Stomach (tissue), 9 donors: ENCODE data around the gene DGCR6L. TPM values are rescaled to one million over a fixed set of nuclear protein-coding genes. Genes with fewer than 3 reads are reported as not detected.

Experiments used
- DNase-seq, 2 donors: peaks; one replicate each; pipeline versions ENCODE4 v3.0.0 to v3.0.0-alpha.2; 2013 to 2019
- H3K27ac ChIP-seq, 5 donors: fragments of 200-600 bp in 4 of 5; sonication (generic) in 4 of 5; one replicate each; pipeline ENCODE4 v1.5.1; 2013 to 2019; ENCODE audit warnings: mild to moderate bottlenecking in 1 of 5, moderate library complexity in 1 of 5
- H3K27me3 ChIP-seq, 3 donors: fragments of 200-600 bp; sonication (generic); one replicate each; pipeline ENCODE4 v1.5.1; 2017 to 2019; ENCODE audit warnings: mixed run types in 1 of 3
- H3K36me3 ChIP-seq, 4 donors: fragments of 200-600 bp; sonication (generic); 1 replicate in 3 of 4; 2 replicates in 1 of 4; pipeline ENCODE4 v1.5.1; 2016 to 2019
- H3K4me1 ChIP-seq, 4 donors: fragments of 200-600 bp; sonication (generic); one replicate each; pipeline ENCODE4 v1.5.1; 2016 to 2019
- H3K4me3 ChIP-seq, 4 donors: fragments of 200-600 bp; sonication (generic) in 3 of 4; one replicate each; pipeline ENCODE4 v1.5.1; 2016 to 2019; ENCODE audit warnings: mild to moderate bottlenecking in 1 of 4
- H3K9me3 ChIP-seq, 4 donors: fragments of 200-600 bp; sonication (generic); one replicate each; pipeline ENCODE4 v1.5.1; 2016 to 2019
- CTCF ChIP-seq, 7 experiments: fragments of 450-650 bp in 4 of 7; fragments of 200-600 bp in 3 of 7; sonication (generic) in 3 of 7; IDR thresholded peaks; one replicate each; pipeline ENCODE4 v1.5.1; 2016 to 2019; ENCODE audit warnings: antibody characterized with exemption in 7 of 7, control low read depth in 2 of 7, mild to moderate bottlenecking in 1 of 7
- EP300 ChIP-seq: sonication (generic); formaldehyde crosslinking; IDR thresholded peaks from one replicate; pipeline ENCODE4 v1.6.1; 2017; ENCODE audit warnings: antibody characterized with exemption
- POLR2A ChIP-seq, 4 donors: fragments of 450-650 bp; IDR thresholded peaks; one replicate each; pipeline ENCODE4 v1.6.1; 2016; ENCODE audit warnings: antibody characterized with exemption in 4 of 4, control low read depth in 2 of 4, mild to moderate bottlenecking in 1 of 4, moderate library complexity in 1 of 4
- POLR2AphosphoS5 ChIP-seq, 3 donors: sonication (generic); formaldehyde crosslinking; IDR thresholded peaks; one replicate each; pipeline ENCODE4 v1.6.1; 2016; ENCODE audit warnings: antibody characterized with exemption in 3 of 3
- WGBS, 5 donors: extraction: QIAGEN DNeasy Blood & Tissue Kit in 3 of 5; methylation state at CpG; one replicate each; pipeline versions ENCODE4 v1.1.5 to v1.1.7; 2013 to 2018; 5-methylcytosine and 5-hydroxymethylcytosine counted together
- intact Hi-C: fragments of 100-400 bp; cut with DNase I; formaldehyde crosslinking; loops from one replicate; pipeline ENCODE4 v1.15.1; 2023; ENCODE audit warnings: low total_unique reads
- polyA plus RNA-seq, 3 donors: library from polyadenylated mRNA; stranded (reverse); fragments of 200-250 nt; gene quantifications; one replicate each; pipeline ENCODE4 v1.2.3, GENCODE V29; 2013
- total RNA-seq, 5 donors: library from RNA; depleted of rRNA; stranded (reverse); fragments of >200 nt; gene quantifications; one replicate each; pipeline versions ENCODE4 v1.1.0 to v1.2.3, GENCODE V29; 2014 to 2016
- donor health status: healthy with polysubstance abuse.
- donor health status: Bipolar disorder and iron deficiency.
- donor health status: healthy.

DGCR6L gene
- total and polyA plus RNA-seq, 8 donors = 21.4 to 148 (median 71.1) TPM

- intact Hi-C loops = no loop called here
- H3K4me1 ChIP-seq = peaks cover 13 to 18% (median 16%) of the 10 kb centered on the region in 4 donors
These were observed 55.0 kb downstream of the DGCR6L start for GRCh38 chr22:20264614-20265452.

More at GRCh38 chr22:20264614-20265452, 55.0 kb downstream of the DGCR6L start:
- DNase-seq = peak in 1 of 2 donors; percentile 52
- Histone ChIP-seq H3K9me3 (no peaks in the 10 kb centered on the region), H3K27me3 (peaks cover 0 to 12% (median 8%) of the 10 kb centered on the region in 3 donors), H3K4me3 (no peak overlapping the region), H3K27ac (no peak overlapping the region), H3K36me3 (no peaks in the 10 kb centered on the region)
- TF ChIP-seq POLR2AphosphoS5 (IDR thresholded peaks at IDR 0.05) (no peak), EP300 (no peak), POLR2A (IDR thresholded peaks at IDR 0.05) (no peak), CTCF (IDR thresholded peaks at IDR 0.05) (no peak)
- 67 to 81% (median 72%) methylated on average over 9 to 21 of the region's 21 CpGs for WGBS, 5 donors

Other genes starting within 250 kb of the DGCR6L start
- 10 to 100 TPM; 25.1 to 55.4 (median 48.5) TPM for gene DGCR8, start 239.8 kb downstream of the DGCR6L start, total RNA-seq
- 10 to 100 TPM in 1 of 3 donors, 1 to 10 TPM in 2; 7.8 to 13.8 (median 9.3) TPM for gene DGCR8, start 239.8 kb downstream of the DGCR6L start, polyA plus RNA-seq
- gene RANBP1, start 204.0 kb downstream of the DGCR6L start, total RNA-seq = 100 to 1,000 TPM in 3 of 5 donors, 10 to 100 TPM in 2; 23.9 to 200 (median 127) TPM
- 10 to 100 TPM; 72.8 to 93.5 (median 90.3) TPM for gene RANBP1, start 204.0 kb downstream of the DGCR6L start, polyA plus RNA-seq
- 100 to 1,000 TPM in 1 of 5 donors, 10 to 100 TPM in 4; 30.5 to 143 (median 89.5) TPM for gene TRMT2A, start 202.8 kb downstream of the DGCR6L start, total RNA-seq
- gene TRMT2A, start 202.8 kb downstream of the DGCR6L start, polyA plus RNA-seq = 10 to 100 TPM; 17.9 to 70.3 (median 33.6) TPM
- gene ZDHHC8, start 188.3 kb downstream of the DGCR6L start, total RNA-seq = 100 to 1,000 TPM in 1 of 5 donors, 10 to 100 TPM in 3, 1 to 10 TPM in 1; 4.2 to 228 (median 23.6) TPM
- gene ZDHHC8, start 188.3 kb downstream of the DGCR6L start, polyA plus RNA-seq = 10 to 100 TPM in 1 of 3 donors, 1 to 10 TPM in 2; 3.2 to 22.8 (median 9.7) TPM
- 10 to 100 TPM in 1 of 5 donors, 1 to 10 TPM in 1, under 1 TPM in 2, not detected in 1; 0.37 to 40.8 (median 2.1) TPM for gene CCDC188, start 169.0 kb downstream of the DGCR6L start, total RNA-seq
- gene CCDC188, start 169.0 kb downstream of the DGCR6L start, polyA plus RNA-seq = 1 to 10 TPM in 1 of 3 donors, under 1 TPM in 2; 0.10 to 2.7 (median 0.76) TPM
- gene RTN4R, start 51.7 kb downstream of the DGCR6L start, total RNA-seq = 1 to 10 TPM in 1 of 5 donors, under 1 TPM in 1, not detected in 3; 0.92 to 1.7 TPM
- 1 to 10 TPM; 1.4 to 2.2 (median 2.0) TPM for gene RTN4R, start 51.7 kb downstream of the DGCR6L start, polyA plus RNA-seq
- 10 to 100 TPM in 4 of 5 donors, 1 to 10 TPM in 1; 5.9 to 29.9 (median 13.2) TPM for gene ZNF74, start 74.1 kb upstream of the DGCR6L start, total RNA-seq
- 1 to 10 TPM; 3.1 to 5.5 (median 4.1) TPM for gene ZNF74, start 74.1 kb upstream of the DGCR6L start, polyA plus RNA-seq
- 10 to 100 TPM in 2 of 5 donors, 1 to 10 TPM in 2, under 1 TPM in 1; 0.89 to 42.9 (median 6.4) TPM for gene SCARF2, start 117.8 kb upstream of the DGCR6L start, total RNA-seq
- gene SCARF2, start 117.8 kb upstream of the DGCR6L start, polyA plus RNA-seq = 1 to 10 TPM; 1.5 to 2.0 (median 1.6) TPM
- gene KLHL22, start 175.7 kb upstream of the DGCR6L start, total RNA-seq = 10 to 100 TPM in 4 of 5 donors, 1 to 10 TPM in 1; 7.0 to 26.5 (median 22.8) TPM
- 10 to 100 TPM in 2 of 3 donors, 1 to 10 TPM in 1; 7.0 to 10.8 (median 10.2) TPM for gene KLHL22, start 175.7 kb upstream of the DGCR6L start, polyA plus RNA-seq
- gene MED15, start 187.6 kb upstream of the DGCR6L start, total RNA-seq = 100 to 1,000 TPM in 3 of 5 donors, 10 to 100 TPM in 2; 28.3 to 289 (median 135) TPM
- gene MED15, start 187.6 kb upstream of the DGCR6L start, polyA plus RNA-seq = 10 to 100 TPM; 29.3 to 41.9 (median 39.3) TPM